Fibroblast of skin of back (primary cell): ENCODE results near the gene SLC41A3.
"Not testable (repeated sequence)": the region's sequence is repeated elsewhere in the genome, so short reads cannot be mapped to it uniquely, and the experiment has no call there.

Experiments used
- DNase-seq: peaks from one replicate; pipeline ENCODE4 v3.0.0-alpha.2; 2013

The SLC41A3 gene

GRCh38 chr3:126081618-126082361 is 2.1 kb downstream of the SLC41A3 start:
- peak; percentile 47 for DNase-seq

GRCh38 chr3:126080970-126081369 is 3.0 kb downstream of the SLC41A3 start:
- DNase-seq = no peak

GRCh38 chr3:126078866-126079265 is 5.1 kb downstream of the SLC41A3 start:
- no peak for DNase-seq

- DNase-seq = no peak
Observed at GRCh38 chr3:126077754-126078153, 6.2 kb downstream of the SLC41A3 start.

GRCh38 chr3:126076140-126076539 is 7.8 kb downstream of the SLC41A3 start:
- no peak for DNase-seq

GRCh38 chr3:126070146-126070545 is 13.8 kb downstream of the SLC41A3 start:
- DNase-seq = no peak

- no peak for DNase-seq
Observed at GRCh38 chr3:126067959-126068358, 16.0 kb downstream of the SLC41A3 start.

GRCh38 chr3:126066676-126067075 is 17.2 kb downstream of the SLC41A3 start:
- DNase-seq = not testable (repeated sequence)

GRCh38 chr3:126065876-126066275 is 18.0 kb downstream of the SLC41A3 start:
- DNase-seq = no peak

- no peak for DNase-seq
Observed at GRCh38 chr3:126064627-126065258, 19.2 kb downstream of the SLC41A3 start.

GRCh38 chr3:126063358-126063965 is 20.5 kb downstream of the SLC41A3 start:
- no peak for DNase-seq

- DNase-seq = no peak
Observed at GRCh38 chr3:126061301-126062032, 22.5 kb downstream of the SLC41A3 start.

- no peak for DNase-seq
Observed at GRCh38 chr3:126060613-126061145, 23.2 kb downstream of the SLC41A3 start.

GRCh38 chr3:126058666-126059065 is 25.3 kb downstream of the SLC41A3 start:
- no peak for DNase-seq

GRCh38 chr3:126057936-126058335 is 26.0 kb downstream of the SLC41A3 start:
- no peak for DNase-seq

GRCh38 chr3:126057501-126057819 is 26.5 kb downstream of the SLC41A3 start:
- no peak for DNase-seq

GRCh38 chr3:126056681-126057500 is 27.0 kb downstream of the SLC41A3 start:
- no peak for DNase-seq

GRCh38 chr3:126056088-126056487 is 27.8 kb downstream of the SLC41A3 start:
- DNase-seq = no peak

GRCh38 chr3:126054870-126055269 is 29.1 kb downstream of the SLC41A3 start:
- no peak for DNase-seq

- DNase-seq = no peak
Observed at GRCh38 chr3:126053949-126054569, 29.9 kb downstream of the SLC41A3 start.

GRCh38 chr3:126053513-126053912 is 30.4 kb downstream of the SLC41A3 start:
- no peak for DNase-seq
